ENCODE measurements around the gene ERGIC2.
A peak's percentile ranks its signal among the peaks of the same experiment; 100 is the strongest.
"Not testable (repeated sequence)": the region's sequence is repeated elsewhere in the genome, so short reads cannot be mapped to it uniquely, and the experiment has no call there.

Gene ERGIC2

GRCh38 chr12:29299633-29300032 lies 81.3 kb downstream of the ERGIC2 start:
- DNase-seq, result no peak

- DNase-seq, result peak; percentile 13
These were observed 89.7 kb downstream of the ERGIC2 start for GRCh38 chr12:29291226-29291625.

GRCh38 chr12:29290475-29290874 lies 90.5 kb downstream of the ERGIC2 start:
- DNase-seq, result not testable (repeated sequence)

GRCh38 chr12:29288031-29288430 lies 92.9 kb downstream of the ERGIC2 start:
- DNase-seq, result no peak

- no peak for DNase-seq
These were observed 93.3 kb downstream of the ERGIC2 start for GRCh38 chr12:29287622-29288021.

All from kidney glomerular epithelial cell (primary cell).